LNCAP (cell line): Measurements from ENCODE around the gene FCN1.

Experiments used
- CTCF ChIP-seq: fragments of 450-650 bp; IDR thresholded peaks from 2 replicates; pipeline ENCODE4 v1.5.1; 2017; ENCODE audit warnings: mild to moderate bottlenecking

Gene FCN1

GRCh38 chr9:134948149-134948548 lies 30.4 kb upstream of the FCN1 start:
- no peak for TF ChIP-seq CTCF

DNA sequence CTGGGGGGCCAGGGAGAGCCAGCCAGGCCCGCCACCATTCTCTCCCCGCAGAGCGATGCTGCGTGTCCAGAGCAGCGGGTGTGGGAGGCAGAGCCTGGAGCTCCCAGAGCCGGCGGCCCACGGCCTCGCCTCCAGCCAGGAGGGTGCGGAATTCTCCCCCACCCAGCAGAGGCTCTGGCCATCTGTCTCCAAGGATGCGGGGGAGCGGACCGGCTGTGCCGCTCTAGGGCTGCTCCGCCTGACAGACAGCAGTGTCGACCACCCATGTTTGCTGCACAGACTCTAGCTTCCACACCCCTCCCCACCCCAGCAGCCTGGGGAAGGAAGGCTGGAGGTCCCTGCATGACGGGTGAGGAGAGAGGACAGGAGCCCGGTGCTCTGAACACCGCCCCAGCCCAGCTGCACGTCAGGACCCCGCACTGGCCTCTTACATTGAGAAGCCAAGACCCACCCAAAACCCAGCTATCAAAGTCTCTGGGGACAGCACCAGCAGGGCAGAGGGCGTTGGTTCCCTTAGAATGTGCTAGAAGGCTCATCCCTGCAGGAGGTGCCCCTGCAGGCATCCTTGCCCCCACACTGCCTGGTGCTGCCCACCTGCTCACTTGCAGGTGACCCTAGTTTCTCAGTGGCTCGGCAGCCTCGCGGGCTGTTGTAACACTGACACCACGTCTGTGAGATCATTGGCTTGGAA lies 29.7 kb upstream of the FCN1 start:
- no peak for TF ChIP-seq CTCF

- no peak for TF ChIP-seq CTCF
These were observed 29.0 kb upstream of the FCN1 start for GRCh38 chr9:134946663-134947062.

GRCh38 chr9:134945509-134946275 lies 28.0 kb upstream of the FCN1 start:
- no peak for TF ChIP-seq CTCF

DNA sequence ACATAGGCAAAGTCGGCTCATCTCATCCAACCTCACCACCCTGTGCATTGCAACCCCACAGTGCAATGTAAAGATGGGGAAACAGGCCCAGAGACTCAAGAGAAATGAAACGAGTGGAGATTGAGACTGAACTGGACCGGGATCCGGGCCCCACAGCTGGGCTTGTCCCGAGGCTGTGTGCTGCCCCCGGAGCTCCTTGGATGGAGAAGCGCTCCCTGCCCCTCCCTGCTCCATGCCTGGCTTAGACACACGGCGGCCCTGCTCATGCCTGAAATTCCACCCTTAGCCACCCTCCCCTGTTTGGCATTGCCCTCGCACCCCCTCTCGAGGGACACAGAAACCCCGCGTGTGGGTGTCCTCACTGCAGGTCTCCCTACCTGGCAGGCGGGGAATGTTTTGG lies 27.2 kb upstream of the FCN1 start:
- no peak for TF ChIP-seq CTCF

DNA sequence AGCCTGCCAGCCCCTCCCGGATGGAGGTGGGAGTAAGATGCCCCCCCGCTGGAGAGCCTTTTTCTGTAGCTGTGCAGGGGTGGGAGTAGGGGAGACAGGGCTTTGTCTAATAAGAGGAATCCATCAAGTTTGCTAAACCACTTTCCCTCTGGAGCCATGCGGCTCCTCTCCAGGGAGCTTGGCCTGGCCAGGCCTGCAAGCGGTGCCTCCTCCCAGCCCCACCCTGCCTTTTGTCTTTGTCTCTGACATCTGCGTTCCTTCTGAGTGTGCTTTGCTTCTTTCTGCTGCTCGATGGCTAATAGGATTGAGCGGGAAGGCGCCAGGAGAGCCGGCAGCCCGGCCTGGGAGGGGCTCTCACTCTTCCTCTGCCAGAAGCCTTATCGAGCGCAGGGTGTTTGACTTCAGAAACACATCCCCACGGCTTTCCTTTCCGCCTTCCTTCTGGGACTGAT lies 26.7 kb upstream of the FCN1 start:
- no peak for TF ChIP-seq CTCF

- no peak for TF ChIP-seq CTCF
These were observed 26.1 kb upstream of the FCN1 start for GRCh38 chr9:134943836-134944235.
